H1 (cell line): ENCODE data around the gene TMEM39A. TPM values are rescaled to one million over a fixed set of nuclear protein-coding genes. Genes with fewer than 3 reads are reported as not detected.

Experiments
- CTCF ChIA-PET: fragments of 300-600 bp; sonication (Branson Sonifier 250); formaldehyde crosslinking; loops from one replicate; lab custom pipeline; 2021; ENCODE audit not compliant: partially characterized antibody; lab: Charles Lee
- POLR2A ChIA-PET: fragments of 300-600 bp; sonication (Branson Sonifier 250); formaldehyde crosslinking; loops from one replicate; lab custom pipeline; 2021; ENCODE audit warnings: inconsistent platforms; ENCODE audit not compliant: partially characterized antibody; lab: Charles Lee
- DNase-seq, 2 experiments: peaks; one replicate each; pipeline versions ENCODE4 v3.0.0 to v3.0.0-alpha.2; 2010 to 2022; ENCODE audit warnings: low spot score in 2 of 2, low read depth in 1 of 2, mixed read lengths in 1 of 2
- FAIRE-seq: peaks from 2 replicates; lab custom pipeline; 2011; peaks lifted over from hg19 to GRCh38; lab: Jason Lieb, UNC
- H2AFZ ChIP-seq: 2 replicates; pipeline ENCODE4 v1.8.1; 2012; ENCODE audit warnings: low read length, inconsistent platforms
- H2AK5ac ChIP-seq: 2 replicates; pipeline ENCODE4 v1.6.1; 2013; ENCODE audit warnings: low read depth, low read length
- H2BK120ac ChIP-seq: replicated peaks from 2 replicates; pipeline ENCODE3; 2013; ENCODE audit warnings: low read depth, low read length, inconsistent platforms
- H2BK12ac ChIP-seq: 2 replicates; pipeline ENCODE4 v1.6.1; 2013; ENCODE audit warnings: low read depth, low read length
- H2BK15ac ChIP-seq: 2 replicates; pipeline ENCODE4 v1.6.1; 2013; ENCODE audit warnings: low read length
- H2BK20ac ChIP-seq: 2 replicates; pipeline ENCODE4 v1.6.1; 2013; ENCODE audit warnings: low read length
- H2BK5ac ChIP-seq: 2 replicates; pipeline ENCODE4 v1.6.1; 2013; ENCODE audit warnings: low read depth, low read length
- H3K14ac ChIP-seq: 2 replicates; pipeline ENCODE4 v1.6.1; 2013; ENCODE audit warnings: inconsistent platforms; ENCODE audit not compliant: insufficient read length
- H3K18ac ChIP-seq: 2 replicates; pipeline ENCODE4 v1.6.1; 2013; ENCODE audit warnings: low read length; ENCODE audit errors: extremely low read depth
- H3K23ac ChIP-seq: 2 replicates; pipeline ENCODE4 v1.6.1; 2013; ENCODE audit warnings: inconsistent platforms; ENCODE audit not compliant: insufficient read length
- H3K23me2 ChIP-seq: 2 replicates; pipeline ENCODE4 v1.6.1; 2013; ENCODE audit warnings: low read depth, low read length
- H3K27ac ChIP-seq: 2 replicates; pipeline ENCODE4 v1.6.1; 2011; ENCODE audit warnings: low read depth, low read length, inconsistent platforms
- H3K27me3 ChIP-seq, 4 experiments: replicated peaks in 1 of 4; 1 replicate in 1 of 4; 2 replicates in 3 of 4; pipeline versions ENCODE4 v1.6.1 to v1.8.1; 2011 to 2013; ENCODE audit warnings: low read length in 3 of 4, mild to moderate bottlenecking in 3 of 4, inconsistent platforms in 2 of 4, mixed read lengths in 2 of 4, moderate library complexity in 1 of 4; ENCODE audit not compliant: control insufficient read depth in 3 of 4, insufficient read depth in 3 of 4; ENCODE audit errors: extremely low read depth in 1 of 4
- H3K36me3 ChIP-seq, 4 experiments: 2 replicates each; pipeline versions ENCODE4 v1.6.1 to v1.8.1; 2011 to 2013; ENCODE audit warnings: mild to moderate bottlenecking in 4 of 4, low read length in 3 of 4, moderate library complexity in 2 of 4, control low read depth in 1 of 4, inconsistent platforms in 1 of 4; ENCODE audit not compliant: insufficient read depth in 4 of 4, control insufficient read depth in 2 of 4
- H3K4ac ChIP-seq: replicated peaks from 2 replicates; pipeline ENCODE3; 2013; ENCODE audit warnings: low read length, low read depth, mixed read lengths, inconsistent platforms; ENCODE audit not compliant: insufficient read length
- H3K4me1 ChIP-seq, 4 experiments: replicated peaks in 1 of 4; 1 replicate in 1 of 4; 2 replicates in 3 of 4; pipeline versions ENCODE4 v1.6.1 to v1.8.1; 2011 to 2013; ENCODE audit warnings: low read length in 3 of 4, inconsistent platforms in 2 of 4, mixed read lengths in 1 of 4; ENCODE audit not compliant: insufficient read depth in 4 of 4, control insufficient read depth in 3 of 4
- H3K4me2 ChIP-seq, 2 experiments: 2 replicates each; pipeline versions ENCODE4 v1.6.1 to v1.8.1; 2011 to 2013; ENCODE audit warnings: low read depth in 2 of 2, low read length in 2 of 2, control low read depth in 1 of 2, inconsistent platforms in 1 of 2, mild to moderate bottlenecking in 1 of 2; ENCODE audit not compliant: insufficient read depth in 1 of 2
- H3K4me3 ChIP-seq, 4 experiments: fragments of 200-600, 300-600 bp in 1 of 4; sonication (generic), shearing (Covaris generic), sonication (Bioruptor Twin) in 1 of 4; 2 replicates each; pipeline versions ENCODE4 v1.5.1 to v1.8.1; 2011 to 2016; ENCODE audit warnings: low read length in 4 of 4, low read depth in 3 of 4, control low read depth in 2 of 4, inconsistent platforms in 2 of 4, mild to moderate bottlenecking in 2 of 4, mixed read lengths in 1 of 4, moderate library complexity in 1 of 4; ENCODE audit not compliant: insufficient read depth in 2 of 4; ENCODE audit errors: extremely low read depth in 1 of 4
- H3K56ac ChIP-seq: replicated peaks from 2 replicates; pipeline ENCODE3; 2013; ENCODE audit warnings: low read depth, mild to moderate bottlenecking, mixed read lengths, low read length, inconsistent platforms; ENCODE audit not compliant: insufficient read length
- H3K79me1 ChIP-seq: 2 replicates; pipeline ENCODE4 v1.6.1; 2013; ENCODE audit warnings: low read depth, low read length, control low read depth
- H3K79me2 ChIP-seq, 2 experiments: 2 replicates each; pipeline versions ENCODE4 v1.6.1 to v1.8.1; 2012 to 2013; ENCODE audit warnings: low read length in 2 of 2, mild to moderate bottlenecking in 2 of 2, inconsistent platforms in 1 of 2; ENCODE audit not compliant: insufficient read depth in 2 of 2, control insufficient read depth in 1 of 2
- H3K9ac ChIP-seq, 4 experiments: replicated peaks in 1 of 4; 1 replicate in 1 of 4; 2 replicates in 3 of 4; pipeline versions ENCODE4 v1.6.1 to v1.8.1; 2011 to 2013; ENCODE audit warnings: low read depth in 3 of 4, low read length in 3 of 4, control low read depth in 2 of 4, mild to moderate bottlenecking in 2 of 4, moderate library complexity in 2 of 4, inconsistent platforms in 1 of 4; ENCODE audit errors: extremely low read depth in 1 of 4
- H3K9me3 ChIP-seq, 2 experiments: 2 replicates each; pipeline versions ENCODE4 v1.6.1 to v1.8.1; 2012 to 2013; ENCODE audit warnings: mild to moderate bottlenecking in 2 of 2, moderate library complexity in 2 of 2, control low read depth in 1 of 2, inconsistent platforms in 1 of 2, low read depth in 1 of 2, low read length in 1 of 2, mixed read lengths in 1 of 2; ENCODE audit not compliant: insufficient read depth in 2 of 2
- H4K20me1 ChIP-seq, 2 experiments: replicated peaks in 1 of 2; 2 replicates each; pipeline versions ENCODE3 to v1.8.1; 2011 to 2013; ENCODE audit warnings: inconsistent platforms in 2 of 2, low read length in 2 of 2, mild to moderate bottlenecking in 1 of 2; ENCODE audit not compliant: insufficient read depth in 2 of 2, control insufficient read depth in 1 of 2
- H4K5ac ChIP-seq: 2 replicates; pipeline ENCODE4 v1.6.1; 2013; ENCODE audit warnings: low read length, low read depth, mixed read lengths, inconsistent platforms; ENCODE audit not compliant: insufficient read length
- H4K8ac ChIP-seq: 2 replicates; pipeline ENCODE4 v1.8.0; 2013; ENCODE audit warnings: mild to moderate bottlenecking, moderate library complexity, low read length, inconsistent platforms; ENCODE audit not compliant: insufficient read depth; ENCODE audit errors: extremely low read depth
- H4K91ac ChIP-seq: replicated peaks from 2 replicates; pipeline ENCODE3; 2013; ENCODE audit warnings: low read length, mixed read lengths, inconsistent platforms; ENCODE audit not compliant: insufficient read length
- SAP30 ChIP-seq: fragments of 300-600 bp; sonication (generic); IDR thresholded peaks from 2 replicates; pipeline ENCODE4 v1.7.1; 2012; ENCODE audit warnings: low read length, moderate library complexity, mild to moderate bottlenecking, inconsistent platforms; ENCODE audit not compliant: insufficient read depth, insufficient replicate concordance
- SP4 ChIP-seq: IDR thresholded peaks from 2 replicates; pipeline ENCODE4 v1.6.1; 2012; ENCODE audit warnings: low read length, inconsistent platforms
- TAF1 ChIP-seq: IDR thresholded peaks from 2 replicates; pipeline ENCODE4 v1.6.1; 2011; ENCODE audit warnings: mild to moderate bottlenecking, low read depth, low read length
- USF2 ChIP-seq: IDR thresholded peaks from 2 replicates; pipeline ENCODE4 v1.6.1; 2011; ENCODE audit warnings: low read length, improper control_type of control experiment
- WGBS, 2 experiments: shearing (Covaris generic) in 1 of 2; methylation state at CpG; one replicate each; pipeline versions ENCODE4 v1.1.6 to v1.1.7; 2013 to 2015; ENCODE audit warnings: low lambda C conversion rate in 2 of 2, mixed read lengths in 2 of 2, inconsistent platforms in 1 of 2, low coverage in 1 of 2, missing lambda C conversion rate in 1 of 2; ENCODE audit not compliant: insufficient replicate concordance in 2 of 2, insufficient coverage in 1 of 2, insufficient read length in 1 of 2; ENCODE audit errors: extremely low coverage in 1 of 2, missing lambda C conversion rate in 1 of 2; 5-methylcytosine and 5-hydroxymethylcytosine counted together
- polyA plus RNA-seq, 7 experiments: library from polyadenylated mRNA; depleted of rRNA in 3 of 7; stranded (reverse) in 5 of 7; unstranded in 2 of 7; fragments of >200 nt in 5 of 7; fragments of 200-250 nt in 2 of 7; gene quantifications; 1 replicate in 5 of 7; 2 replicates in 1 of 7; 4 replicates in 1 of 7; pipeline versions ENCODE4 v1.2.1 to v1.2.3, GENCODE V29; 2011 to 2013; ENCODE audit warnings: missing spikeins in 2 of 7, mixed read lengths in 2 of 7
- total RNA-seq: library from RNA; stranded (reverse); fragmentation: NEBNext Ultra II Directional; extraction: Animal tissue kit (Norgen Biotek cat#: 25700); gene quantifications from 2 replicates; pipeline ENCODE4 v1.2.1, GENCODE V29; 2021
- TF ChIP-seq, protein P1 (sequence below), 3 experiments: IDR thresholded peaks; 1 replicate in 2 of 3; 2 replicates in 1 of 3; pipeline versions ENCODE4 v1.5.1 to v1.6.1; 2011; ENCODE audit warnings: low read length in 3 of 3, mild to moderate bottlenecking in 3 of 3, inconsistent platforms in 2 of 3, low read depth in 1 of 3, moderate library complexity in 1 of 3; ENCODE audit not compliant: insufficient read depth in 1 of 3; ENCODE audit errors: control extremely low read depth in 1 of 3

The TMEM39A gene
- total and polyA plus RNA-seq, 2 of the 8 experiments (the other 6 are each of a cell fraction or from before 2014, with no cell fraction given), result 26.8 to 36.1 TPM

- H3K27me3 ChIP-seq, result no peaks in the 10 kb centered on the region
- H2BK20ac ChIP-seq, result peak overlapping the region; percentile 74; the same call in 1 of the 2 replicates
- no peaks in the 10 kb centered on the region for H3K23me2 ChIP-seq
- peak overlapping the region; percentile 13 for H4K5ac ChIP-seq
- H4K8ac ChIP-seq, result no peak overlapping the region
- no peaks in the 10 kb centered on the region for H4K20me1 ChIP-seq
- no peak overlapping the region for H2BK120ac ChIP-seq
- H2AK5ac ChIP-seq, result no peak overlapping the region
- H3K4me1 ChIP-seq, result peaks cover 3 to 22% (median 11%) of the 10 kb centered on the region in 4 experiments
- no peaks in the 10 kb centered on the region for H3K9me3 ChIP-seq
- H3K56ac ChIP-seq, result no peak overlapping the region
- ChIA-PET CTCF (interaction anchor here (0.6 to 3.3 kb wide), 8 partner anchors 8 to 513 kb away, joined by 3 to 13 read pairs (median 3); no protein-coding TSS in a partner anchor), POLR2A (interaction anchor here (1.1 to 1.3 kb wide), 3 partner anchors 20 to 93 kb away, joined by 3 to 4 read pairs (median 4); no protein-coding TSS in a partner anchor)
- no peaks in the 10 kb centered on the region; the same call in 1 of the 2 replicates for H3K79me1 ChIP-seq
- no peak overlapping the region for H3K9ac ChIP-seq
- no peaks in the 10 kb centered on the region for H3K36me3 ChIP-seq
- H2BK15ac ChIP-seq, result no peak overlapping the region
- H2BK5ac ChIP-seq, result peak overlapping the region; percentile 31; the same call in 1 of the 2 replicates
- H3K4me3 ChIP-seq, result no peak overlapping the region
- no peak for TF ChIP-seq USF2
- TF ChIP-seq, protein P1, sequence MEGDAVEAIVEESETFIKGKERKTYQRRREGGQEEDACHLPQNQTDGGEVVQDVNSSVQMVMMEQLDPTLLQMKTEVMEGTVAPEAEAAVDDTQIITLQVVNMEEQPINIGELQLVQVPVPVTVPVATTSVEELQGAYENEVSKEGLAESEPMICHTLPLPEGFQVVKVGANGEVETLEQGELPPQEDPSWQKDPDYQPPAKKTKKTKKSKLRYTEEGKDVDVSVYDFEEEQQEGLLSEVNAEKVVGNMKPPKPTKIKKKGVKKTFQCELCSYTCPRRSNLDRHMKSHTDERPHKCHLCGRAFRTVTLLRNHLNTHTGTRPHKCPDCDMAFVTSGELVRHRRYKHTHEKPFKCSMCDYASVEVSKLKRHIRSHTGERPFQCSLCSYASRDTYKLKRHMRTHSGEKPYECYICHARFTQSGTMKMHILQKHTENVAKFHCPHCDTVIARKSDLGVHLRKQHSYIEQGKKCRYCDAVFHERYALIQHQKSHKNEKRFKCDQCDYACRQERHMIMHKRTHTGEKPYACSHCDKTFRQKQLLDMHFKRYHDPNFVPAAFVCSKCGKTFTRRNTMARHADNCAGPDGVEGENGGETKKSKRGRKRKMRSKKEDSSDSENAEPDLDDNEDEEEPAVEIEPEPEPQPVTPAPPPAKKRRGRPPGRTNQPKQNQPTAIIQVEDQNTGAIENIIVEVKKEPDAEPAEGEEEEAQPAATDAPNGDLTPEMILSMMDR (IDR thresholded peaks at IDR 0.05; ENCODE audit: control extremely low read depth in 1 of 3, insufficient read depth in 1 of 3, low read depth in 1 of 3, low read length in 3 of 3), result no peak
- no peak for TF ChIP-seq SP4
- no peak for TF ChIP-seq TAF1
- TF ChIP-seq SAP30, result no peak
- 86% methylated on average over 2 of the region's 2 CpGs; no CpG with 5 or more reads in 1 of the 2 experiments for WGBS, 2 experiments
- H3K18ac ChIP-seq, result no peak overlapping the region; the same call in 1 of the 2 replicates
- H3K4me2 ChIP-seq, result no peak overlapping the region
- no peak for FAIRE-seq
- no peak overlapping the region for H3K4ac ChIP-seq
- H2AFZ ChIP-seq, result no peak overlapping the region
- H3K23ac ChIP-seq, result no peak overlapping the region
- 0 out of 2 replicates have a peak overlapping the region, but pooled peaks have one; percentile 34 for H2BK12ac ChIP-seq
- H3K79me2 ChIP-seq, result no peaks in the 10 kb centered on the region
- H3K27ac ChIP-seq, result no peak overlapping the region
- no peak overlapping the region for H3K14ac ChIP-seq
- DNase-seq, result no peak
- H4K91ac ChIP-seq, result peak overlapping the region; percentile 80
Observed at GRCh38 chr3:119396870-119397269, 66.5 kb downstream of the TMEM39A start.
